ENCODE measurements around the gene THSD4. TPM values are rescaled to one million over a fixed set of nuclear protein-coding genes. Genes with fewer than 3 reads are reported as not detected.

THSD4 gene
- total and polyA plus RNA-seq, 2 of the 4 experiments (the other 2 are of a cell fraction): 25.5 to 31.1 TPM

DNA sequence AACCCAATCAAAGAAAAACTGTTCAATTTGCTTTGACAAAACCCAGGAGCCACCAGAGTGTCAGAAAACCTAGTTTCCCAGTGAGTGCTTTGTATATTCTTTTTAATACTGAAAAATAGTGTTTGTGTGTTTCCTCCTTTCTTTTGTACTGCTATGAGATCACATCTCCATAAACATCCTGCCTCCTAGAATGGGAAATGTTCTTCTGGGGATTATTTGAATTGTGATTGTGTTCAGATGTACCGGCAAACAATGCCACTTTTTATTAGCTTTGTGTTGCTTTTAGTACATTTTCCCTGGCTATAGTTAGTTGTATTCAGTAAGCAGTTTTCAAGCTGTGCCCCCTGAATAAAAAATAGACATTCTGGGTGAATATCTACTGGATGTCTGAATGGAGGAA lies 547.0 kb downstream of the THSD4 start:
- no peak overlapping the region for H2AK9ac ChIP-seq (replicated peaks; ENCODE audit: low read depth, low read length, poor library complexity)
- WGBS, 2 experiments (ENCODE audit: extremely low coverage in 2 of 2, insufficient read length in 1 of 2): no CpG with 5 or more reads among the region's 1 CpG
- H3K4ac ChIP-seq (ENCODE audit: low read depth, low read length): no peak overlapping the region
- H2BK20ac ChIP-seq (ENCODE audit: low read depth, low read length): no peak overlapping the region
- no peak overlapping the region for H3K4me2 ChIP-seq (ENCODE audit: low read depth, low read length)
- no peak overlapping the region for H4K5ac ChIP-seq (ENCODE audit: low read depth, low read length)
- in situ Hi-C loops (cut with MboI; ENCODE audit: low sequenced_read_pairs) (no loop called here), dilution Hi-C loops (cut with HindIII; ENCODE audit: low sequenced_read_pairs, unreplicated experiment) (no loop called here), intact Hi-C loops (cut with micrococcal nuclease) (no loop called here)
- H4K8ac ChIP-seq (ENCODE audit: low read depth in 2 of 2, low read length in 2 of 2): no peak overlapping the region
- H3K4me3 ChIP-seq (ENCODE audit: insufficient read depth, low read depth, low read length): no peak overlapping the region
- no peak overlapping the region for H2BK120ac ChIP-seq (ENCODE audit: low read depth, low read length)
- H3K56ac ChIP-seq (ENCODE audit: extremely low read depth, insufficient read depth, low read length): no peak overlapping the region
- peaks cover 9% of the 10 kb centered on the region for H3K36me3 ChIP-seq (ENCODE audit: control insufficient read depth, insufficient read depth, low read length)
- H3K4me1 ChIP-seq (ENCODE audit: control insufficient read depth, insufficient read depth, low read length): no peaks in the 10 kb centered on the region
- H3K18ac ChIP-seq (ENCODE audit: low read depth, low read length): no peak overlapping the region
- no peaks in the 10 kb centered on the region for H3K27me3 ChIP-seq (ENCODE audit: control insufficient read depth, insufficient read depth, low read length)
- BruUV-seq (replicated peaks): no TSS peak
- peaks cover 0 to 3% of the 10 kb centered on the region in 2 experiments; a peak in 1 of 4 replicates for H3K79me1 ChIP-seq (ENCODE audit: low read depth in 1 of 2, low read length in 2 of 2)
- ChIA-PET POLR2A (ENCODE audit: unreplicated experiment) (no interaction called here), CTCF (no interaction called here)
- TF ChIP-seq CHD1 (IDR thresholded peaks at IDR 0.05; ENCODE audit: low read depth, low read length) (no peak), BHLHE40 (IDR thresholded peaks at IDR 0.05; ENCODE audit: low read depth, low read length) (no peak), FOS (IDR thresholded peaks at IDR 0.05; ENCODE audit: low read depth, low read length) (no peak), MAZ (IDR thresholded peaks at IDR 0.05; ENCODE audit: borderline replicate concordance, low read depth, low read length) (no peak), RFX5 (IDR thresholded peaks at IDR 0.05; ENCODE audit: low read depth, low read length) (no peak), NFE2L2 (IDR thresholded peaks at IDR 0.05; ENCODE audit: low read depth, low read length) (no peak), POLR2A (IDR thresholded peaks at IDR 0.05; ENCODE audit: low read depth, low read length) (no peak), RCOR1 (IDR thresholded peaks at IDR 0.05; ENCODE audit: insufficient replicate concordance, low read length) (no peak), CEBPB (IDR thresholded peaks at IDR 0.05; ENCODE audit: low read depth, low read length) (no peak), RAD21 (IDR thresholded peaks at IDR 0.05; ENCODE audit: low read length) (no peak), SMC3 (IDR thresholded peaks at IDR 0.05; ENCODE audit: low read depth, low read length) (no peak)
- TF ChIP-seq, protein P1, sequence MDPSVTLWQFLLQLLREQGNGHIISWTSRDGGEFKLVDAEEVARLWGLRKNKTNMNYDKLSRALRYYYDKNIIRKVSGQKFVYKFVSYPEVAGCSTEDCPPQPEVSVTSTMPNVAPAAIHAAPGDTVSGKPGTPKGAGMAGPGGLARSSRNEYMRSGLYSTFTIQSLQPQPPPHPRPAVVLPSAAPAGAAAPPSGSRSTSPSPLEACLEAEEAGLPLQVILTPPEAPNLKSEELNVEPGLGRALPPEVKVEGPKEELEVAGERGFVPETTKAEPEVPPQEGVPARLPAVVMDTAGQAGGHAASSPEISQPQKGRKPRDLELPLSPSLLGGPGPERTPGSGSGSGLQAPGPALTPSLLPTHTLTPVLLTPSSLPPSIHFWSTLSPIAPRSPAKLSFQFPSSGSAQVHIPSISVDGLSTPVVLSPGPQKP (IDR thresholded peaks at IDR 0.05; ENCODE audit: borderline replicate concordance, low read depth, low read length): no peak
- TF ChIP-seq, protein P2, sequence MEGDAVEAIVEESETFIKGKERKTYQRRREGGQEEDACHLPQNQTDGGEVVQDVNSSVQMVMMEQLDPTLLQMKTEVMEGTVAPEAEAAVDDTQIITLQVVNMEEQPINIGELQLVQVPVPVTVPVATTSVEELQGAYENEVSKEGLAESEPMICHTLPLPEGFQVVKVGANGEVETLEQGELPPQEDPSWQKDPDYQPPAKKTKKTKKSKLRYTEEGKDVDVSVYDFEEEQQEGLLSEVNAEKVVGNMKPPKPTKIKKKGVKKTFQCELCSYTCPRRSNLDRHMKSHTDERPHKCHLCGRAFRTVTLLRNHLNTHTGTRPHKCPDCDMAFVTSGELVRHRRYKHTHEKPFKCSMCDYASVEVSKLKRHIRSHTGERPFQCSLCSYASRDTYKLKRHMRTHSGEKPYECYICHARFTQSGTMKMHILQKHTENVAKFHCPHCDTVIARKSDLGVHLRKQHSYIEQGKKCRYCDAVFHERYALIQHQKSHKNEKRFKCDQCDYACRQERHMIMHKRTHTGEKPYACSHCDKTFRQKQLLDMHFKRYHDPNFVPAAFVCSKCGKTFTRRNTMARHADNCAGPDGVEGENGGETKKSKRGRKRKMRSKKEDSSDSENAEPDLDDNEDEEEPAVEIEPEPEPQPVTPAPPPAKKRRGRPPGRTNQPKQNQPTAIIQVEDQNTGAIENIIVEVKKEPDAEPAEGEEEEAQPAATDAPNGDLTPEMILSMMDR (conservative IDR thresholded peaks at IDR 0.05; ENCODE audit: low read depth, low read length): no peak
- no peaks in the 10 kb centered on the region for H4K20me1 ChIP-seq (ENCODE audit: insufficient read depth, low read length)
- H3K14ac ChIP-seq (replicated peaks; ENCODE audit: low read depth, low read length): no peak overlapping the region
- no peak overlapping the region for H3K27ac ChIP-seq (ENCODE audit: insufficient read depth, low read length)
- H2BK15ac ChIP-seq (ENCODE audit: low read depth, low read length): no peak overlapping the region
- no peaks in the 10 kb centered on the region for H3K9me3 ChIP-seq (ENCODE audit: control insufficient read depth, insufficient read depth, low read length)
- no peak overlapping the region for H2AK5ac ChIP-seq (ENCODE audit: low read depth, low read length)
- no peaks in the 10 kb centered on the region; the same call in 1 of the 2 replicates for H3K9me1 ChIP-seq (ENCODE audit: insufficient read depth, low read length)
- no peak overlapping the region for H2AFZ ChIP-seq (replicated peaks; ENCODE audit: low read length, poor library complexity)
- ATAC-seq (ENCODE audit: low read depth): no peak
- no peak overlapping the region for H3K9ac ChIP-seq (ENCODE audit: low read depth, low read length)
- no peak for DNase-seq
- H2BK5ac ChIP-seq (ENCODE audit: low read depth, low read length, poor library complexity, severe bottlenecking): no peak overlapping the region
- H3K23ac ChIP-seq (ENCODE audit: low read depth, low read length): no peak overlapping the region; the same call in 1 of the 2 replicates
- no peak overlapping the region for H4K91ac ChIP-seq (ENCODE audit: insufficient read depth, low read depth, low read length)

Data from IMR-90 (cell line).